M059J (cell line): ENCODE data around the gene MYO7B. TPM values are rescaled to one million over a fixed set of nuclear protein-coding genes. Genes with fewer than 3 reads are reported as not detected.

Experiments
- DNase-seq: peaks from one replicate; pipeline ENCODE4 v3.0.0-alpha.2; 2012; ENCODE audit warnings: low read depth
- total RNA-seq: library from RNA; depleted of rRNA; stranded (reverse); fragments of >200 nt; shearing (Covaris generic); gene quantifications from 2 replicates; pipeline ENCODE4 v1.2.3, GENCODE V29; 2014

MYO7B gene
- total RNA-seq, 1 experiment from 2014 or later = 10.9 TPM

GRCh38 chr2:127572841-127573240 is 37.4 kb downstream of the MYO7B start:
- DNase-seq = no peak

- DNase-seq = no peak
These were observed 37.8 kb downstream of the MYO7B start for GRCh38 chr2:127573298-127573697.

GRCh38 chr2:127573771-127574170 is 38.3 kb downstream of the MYO7B start:
- DNase-seq = no peak

GRCh38 chr2:127574656-127575055 is 39.2 kb downstream of the MYO7B start:
- DNase-seq = no peak

GRCh38 chr2:127575185-127575765 is 39.8 kb downstream of the MYO7B start:
- no peak for DNase-seq

GRCh38 chr2:127575941-127576432 is 40.5 kb downstream of the MYO7B start:
- DNase-seq = no peak

- peak; percentile 89 for DNase-seq
These were observed 41.1 kb downstream of the MYO7B start for GRCh38 chr2:127576433-127577207.

GRCh38 chr2:127577208-127577475 is 41.7 kb downstream of the MYO7B start:
- DNase-seq = no peak

- DNase-seq = no peak
These were observed 42.0 kb downstream of the MYO7B start for GRCh38 chr2:127577503-127577902.

GRCh38 chr2:127577973-127578372 is 42.5 kb downstream of the MYO7B start:
- DNase-seq = no peak

GRCh38 chr2:127578411-127578810 is 42.9 kb downstream of the MYO7B start:
- no peak for DNase-seq

GRCh38 chr2:127579231-127579630 is 43.7 kb downstream of the MYO7B start:
- no peak for DNase-seq

- no peak for DNase-seq
These were observed 44.9 kb downstream of the MYO7B start for GRCh38 chr2:127580167-127581049.

- DNase-seq = no peak
These were observed 45.5 kb downstream of the MYO7B start for GRCh38 chr2:127581050-127581345.

GRCh38 chr2:127581516-127582490 is 46.3 kb downstream of the MYO7B start:
- DNase-seq = no peak

GRCh38 chr2:127582863-127583861 is 47.7 kb downstream of the MYO7B start:
- no peak for DNase-seq

GRCh38 chr2:127584047-127584446 is 48.6 kb downstream of the MYO7B start:
- no peak for DNase-seq

- no peak for DNase-seq
These were observed 49.1 kb downstream of the MYO7B start for GRCh38 chr2:127584516-127585033.

- DNase-seq = no peak
These were observed 49.9 kb downstream of the MYO7B start for GRCh38 chr2:127585270-127585807.

GRCh38 chr2:127586136-127586535 is 50.7 kb downstream of the MYO7B start:
- DNase-seq = no peak
